Measurements from ENCODE around the gene SIGLEC11.
"Not testable (repeated sequence)": the region's sequence is repeated elsewhere in the genome, so short reads cannot be mapped to it uniquely, and the experiment has no call there.

The SIGLEC11 gene

GRCh38 chr19:49960980-49961379 lies at the start of gene SIGLEC11:
TSS of gene SIGLEC11 (minus strand) at chr19:49961172. CDS start at chr19:49961081, 91 bp downstream.
- not testable (repeated sequence) for DNase-seq

- DNase-seq: no peak
Observed at GRCh38 chr19:50008532-50008931, 47.6 kb upstream of the SIGLEC11 start.

- DNase-seq: no peak
Observed at GRCh38 chr19:50007947-50008346, 47.0 kb upstream of the SIGLEC11 start.

GRCh38 chr19:50007170-50007569 lies 46.2 kb upstream of the SIGLEC11 start:
- no peak for DNase-seq

GRCh38 chr19:50005428-50005827 lies 44.5 kb upstream of the SIGLEC11 start:
- DNase-seq: no peak

GRCh38 chr19:50003810-50004419 lies 42.9 kb upstream of the SIGLEC11 start:
- DNase-seq: no peak

- DNase-seq: no peak
Observed at GRCh38 chr19:50003254-50003788, 42.3 kb upstream of the SIGLEC11 start.

GRCh38 chr19:50002386-50002960 lies 41.5 kb upstream of the SIGLEC11 start:
- no peak for DNase-seq

- DNase-seq: no peak
Observed at GRCh38 chr19:50001775-50002174, 40.8 kb upstream of the SIGLEC11 start.

GRCh38 chr19:50000841-50001557 lies 40.0 kb upstream of the SIGLEC11 start:
- no peak for DNase-seq

GRCh38 chr19:50000038-50000840 lies 39.3 kb upstream of the SIGLEC11 start:
- no peak for DNase-seq

- no peak for DNase-seq
Observed at GRCh38 chr19:49999371-50000010, 38.5 kb upstream of the SIGLEC11 start.

GRCh38 chr19:49997709-49998108 lies 36.7 kb upstream of the SIGLEC11 start:
- no peak for DNase-seq

GRCh38 chr19:49988433-49988832 lies 27.5 kb upstream of the SIGLEC11 start:
- no peak for DNase-seq

GRCh38 chr19:49988007-49988406 lies 27.0 kb upstream of the SIGLEC11 start:
- no peak for DNase-seq

- no peak for DNase-seq
Observed at GRCh38 chr19:49987159-49987698, 26.3 kb upstream of the SIGLEC11 start.

GRCh38 chr19:49986354-49986753 lies 25.4 kb upstream of the SIGLEC11 start:
- DNase-seq: no peak

- no peak for DNase-seq
Observed at GRCh38 chr19:49985871-49986270, 24.9 kb upstream of the SIGLEC11 start.

- no peak for DNase-seq
Observed at GRCh38 chr19:49984491-49984890, 23.5 kb upstream of the SIGLEC11 start.

GRCh38 chr19:49983645-49984229 lies 22.8 kb upstream of the SIGLEC11 start:
- no peak for DNase-seq

- no peak for DNase-seq
Observed at GRCh38 chr19:49981603-49982593, 20.9 kb upstream of the SIGLEC11 start.

All from cortex of kidney (tissue), 1 donor.